ENCODE results near the gene FOXO3. TPM values are rescaled to one million over a fixed set of nuclear protein-coding genes. Genes with fewer than 3 reads are reported as not detected.
A peak's percentile ranks its signal among the peaks of the same experiment; 100 is the strongest.

Gene FOXO3
- total RNA-seq, 4 donors from 2014 or later = 34.3 to 61.1 (median 49.7) TPM

- Histone ChIP-seq H3K9me3 (no peaks in the 10 kb centered on the region), H3K4me1 (peaks cover 0 to 83% (median 23%) of the 10 kb centered on the region in 4 donors), H3K4me3 (no peak overlapping the region), H3K27ac (peak overlapping the region in 3 of 4 donors; percentile 2 to 86 (median 8)), H3K27me3 (no peaks in the 10 kb centered on the region), H3K36me3 (no peaks in the 10 kb centered on the region)
- TF ChIP-seq, protein P1, sequence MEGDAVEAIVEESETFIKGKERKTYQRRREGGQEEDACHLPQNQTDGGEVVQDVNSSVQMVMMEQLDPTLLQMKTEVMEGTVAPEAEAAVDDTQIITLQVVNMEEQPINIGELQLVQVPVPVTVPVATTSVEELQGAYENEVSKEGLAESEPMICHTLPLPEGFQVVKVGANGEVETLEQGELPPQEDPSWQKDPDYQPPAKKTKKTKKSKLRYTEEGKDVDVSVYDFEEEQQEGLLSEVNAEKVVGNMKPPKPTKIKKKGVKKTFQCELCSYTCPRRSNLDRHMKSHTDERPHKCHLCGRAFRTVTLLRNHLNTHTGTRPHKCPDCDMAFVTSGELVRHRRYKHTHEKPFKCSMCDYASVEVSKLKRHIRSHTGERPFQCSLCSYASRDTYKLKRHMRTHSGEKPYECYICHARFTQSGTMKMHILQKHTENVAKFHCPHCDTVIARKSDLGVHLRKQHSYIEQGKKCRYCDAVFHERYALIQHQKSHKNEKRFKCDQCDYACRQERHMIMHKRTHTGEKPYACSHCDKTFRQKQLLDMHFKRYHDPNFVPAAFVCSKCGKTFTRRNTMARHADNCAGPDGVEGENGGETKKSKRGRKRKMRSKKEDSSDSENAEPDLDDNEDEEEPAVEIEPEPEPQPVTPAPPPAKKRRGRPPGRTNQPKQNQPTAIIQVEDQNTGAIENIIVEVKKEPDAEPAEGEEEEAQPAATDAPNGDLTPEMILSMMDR (IDR thresholded peaks at IDR 0.05) = no peak
- no peak for TF ChIP-seq POLR2A (IDR thresholded peaks at IDR 0.05)
- no peak for DNase-seq
These were observed 24.6 kb downstream of the FOXO3 start for GRCh38 chr6:108585359-108585758.

GRCh38 chr6:108585921-108586536 is 25.3 kb downstream of the FOXO3 start:
- no peak for DNase-seq
- H3K9me3 ChIP-seq = no peaks in the 10 kb centered on the region
- H3K4me3 ChIP-seq = no peak overlapping the region
- TF ChIP-seq POLR2A (IDR thresholded peaks at IDR 0.05) = no peak
- TF ChIP-seq, protein P1 (IDR thresholded peaks at IDR 0.05) = no peak
- peak overlapping the region; percentile 27 to 86 (median 38) for H3K27ac ChIP-seq
- peaks cover 0 to 83% (median 21%) of the 10 kb centered on the region in 4 donors for H3K4me1 ChIP-seq
- peaks cover 0 to 4% (median 0%) of the 10 kb centered on the region in 3 donors for H3K36me3 ChIP-seq
- H3K27me3 ChIP-seq = no peaks in the 10 kb centered on the region

DNA sequence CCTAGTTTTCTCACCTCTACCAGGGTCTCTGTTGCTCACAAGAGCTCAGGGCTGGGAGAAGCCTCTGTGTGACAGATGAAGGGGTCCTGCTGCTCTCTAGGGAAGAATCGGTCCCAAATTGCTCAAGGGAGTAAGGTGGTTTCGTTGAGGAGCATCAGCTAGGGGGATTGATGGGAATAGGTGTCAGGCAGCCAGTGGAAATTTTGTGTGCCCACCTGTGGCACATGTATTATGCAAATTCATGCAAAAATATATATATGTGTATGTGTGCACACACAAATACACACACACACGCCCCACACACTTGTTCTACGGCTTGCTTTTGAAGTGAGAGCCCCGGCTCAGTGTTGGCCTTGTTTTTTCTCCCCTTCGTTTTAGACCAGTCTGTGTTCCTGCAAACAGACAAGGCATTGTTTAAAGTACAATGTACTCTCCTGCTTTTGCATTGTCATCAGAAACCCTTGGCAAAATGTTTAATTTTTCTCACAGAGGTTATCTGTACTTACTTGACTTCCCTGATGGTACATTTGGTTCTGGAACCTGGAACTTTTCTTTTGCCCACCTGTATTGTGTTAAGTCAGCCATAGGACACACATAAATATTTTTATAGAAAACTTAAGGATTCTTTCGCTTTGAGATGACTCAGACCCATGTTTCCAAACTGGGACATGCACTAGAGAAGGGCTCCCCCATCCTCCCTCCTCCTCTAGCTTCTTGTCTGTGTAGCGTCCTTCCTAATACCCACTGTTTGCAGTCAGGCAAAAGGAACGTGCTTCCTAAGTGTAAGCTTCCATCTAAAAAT is 26.7 kb downstream of the FOXO3 start:
- Histone ChIP-seq H3K27ac (peak overlapping the region; percentile 72 to 86 (median 76)), H3K27me3 (no peaks in the 10 kb centered on the region), H3K4me1 (peaks cover 0 to 79% (median 24%) of the 10 kb centered on the region in 4 donors), H3K36me3 (peaks cover 0 to 4% (median 0%) of the 10 kb centered on the region in 3 donors), H3K4me3 (no peak overlapping the region), H3K9me3 (no peaks in the 10 kb centered on the region)
- TF ChIP-seq POLR2A (IDR thresholded peaks at IDR 0.05) = no peak
- TF ChIP-seq, protein P1 (IDR thresholded peaks at IDR 0.05) = no peak
- no peak for DNase-seq

- H3K4me1 ChIP-seq = peaks cover 0 to 79% (median 29%) of the 10 kb centered on the region in 4 donors
- peaks cover 0 to 4% (median 0%) of the 10 kb centered on the region in 3 donors for H3K36me3 ChIP-seq
- H3K9me3 ChIP-seq = no peaks in the 10 kb centered on the region
- peak overlapping the region; percentile 72 to 86 (median 76) for H3K27ac ChIP-seq
- peak in 1 of 3 donors; percentile 41 for DNase-seq
- no peak for TF ChIP-seq POLR2A (IDR thresholded peaks at IDR 0.05)
- TF ChIP-seq, protein P1 (IDR thresholded peaks at IDR 0.05) = no peak
- peak overlapping the region in 1 of 4 donors; percentile 0 for H3K4me3 ChIP-seq
- H3K27me3 ChIP-seq = no peaks in the 10 kb centered on the region
These were observed 27.9 kb downstream of the FOXO3 start for GRCh38 chr6:108588586-108588985.

GRCh38 chr6:108589244-108589791 is 28.6 kb downstream of the FOXO3 start:
- peaks cover 0 to 4% (median 0%) of the 10 kb centered on the region in 3 donors for H3K36me3 ChIP-seq
- no peaks in the 10 kb centered on the region for H3K9me3 ChIP-seq
- peak in 1 of 2 donors; percentile 39 for TF ChIP-seq POLR2A (IDR thresholded peaks at IDR 0.05)
- TF ChIP-seq, protein P1 (IDR thresholded peaks at IDR 0.05) = no peak
- H3K27me3 ChIP-seq = no peaks in the 10 kb centered on the region
- peak overlapping the region in 2 of 4 donors; percentile 5 to 15 for H3K4me3 ChIP-seq
- H3K4me1 ChIP-seq = peaks cover under 1 to 85% (median 30%) of the 10 kb centered on the region in 4 donors
- DNase-seq = peak; percentile 65 to 82 (median 66)
- H3K27ac ChIP-seq = peak overlapping the region; percentile 72 to 86 (median 76)
